Neural cell (in vitro differentiated cells): ENCODE data around the gene DCUN1D2.

Experiments
- EP300 ChIP-seq: fragments of 450-650 bp; conservative IDR thresholded peaks from 2 replicates; pipeline ENCODE4 v1.6.1; 2014; ENCODE audit warnings: antibody characterized with exemption, mild to moderate bottlenecking, moderate library complexity; ENCODE audit not compliant: poor library complexity, severe bottlenecking
- POLR2AphosphoS5 ChIP-seq: IDR thresholded peaks from 2 replicates; pipeline ENCODE4 v1.6.1; 2012
- TAF1 ChIP-seq: IDR thresholded peaks from 2 replicates; pipeline ENCODE4 v1.6.1; 2012; ENCODE audit warnings: low read depth
- TF ChIP-seq, protein P1 (sequence below): fragments of 450-650 bp; IDR thresholded peaks from 2 replicates; pipeline ENCODE4 v1.5.1; 2014; ENCODE audit warnings: antibody characterized with exemption, mild to moderate bottlenecking, moderate library complexity; ENCODE audit not compliant: poor library complexity, severe bottlenecking

DNA sequence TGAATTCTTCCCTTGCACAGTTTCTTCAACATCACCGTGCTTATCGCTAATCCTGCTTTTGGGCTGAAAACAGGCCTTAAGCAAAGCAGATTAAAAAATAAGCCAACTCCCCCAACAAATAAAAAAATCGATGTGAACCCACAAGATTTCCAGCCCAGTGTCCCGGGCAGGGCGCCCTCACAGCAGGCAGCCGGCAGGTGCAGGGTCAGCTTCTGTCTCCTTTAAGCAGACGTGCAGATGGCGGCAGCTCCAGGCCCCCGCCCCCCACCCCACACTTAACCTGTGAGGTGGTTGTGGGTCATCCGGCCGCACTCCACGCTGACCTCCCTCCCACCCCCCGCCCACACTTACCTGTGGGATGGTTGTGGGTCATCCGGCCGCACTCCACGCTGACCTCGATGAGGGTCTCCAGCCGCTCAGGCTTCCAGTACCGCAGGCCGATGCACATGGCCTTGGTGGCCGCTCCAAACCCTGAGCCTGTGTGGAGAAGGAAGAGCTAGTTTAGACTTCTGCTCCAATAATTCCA is 57.1 kb downstream of the DCUN1D2 start:
- TF ChIP-seq, protein P1, sequence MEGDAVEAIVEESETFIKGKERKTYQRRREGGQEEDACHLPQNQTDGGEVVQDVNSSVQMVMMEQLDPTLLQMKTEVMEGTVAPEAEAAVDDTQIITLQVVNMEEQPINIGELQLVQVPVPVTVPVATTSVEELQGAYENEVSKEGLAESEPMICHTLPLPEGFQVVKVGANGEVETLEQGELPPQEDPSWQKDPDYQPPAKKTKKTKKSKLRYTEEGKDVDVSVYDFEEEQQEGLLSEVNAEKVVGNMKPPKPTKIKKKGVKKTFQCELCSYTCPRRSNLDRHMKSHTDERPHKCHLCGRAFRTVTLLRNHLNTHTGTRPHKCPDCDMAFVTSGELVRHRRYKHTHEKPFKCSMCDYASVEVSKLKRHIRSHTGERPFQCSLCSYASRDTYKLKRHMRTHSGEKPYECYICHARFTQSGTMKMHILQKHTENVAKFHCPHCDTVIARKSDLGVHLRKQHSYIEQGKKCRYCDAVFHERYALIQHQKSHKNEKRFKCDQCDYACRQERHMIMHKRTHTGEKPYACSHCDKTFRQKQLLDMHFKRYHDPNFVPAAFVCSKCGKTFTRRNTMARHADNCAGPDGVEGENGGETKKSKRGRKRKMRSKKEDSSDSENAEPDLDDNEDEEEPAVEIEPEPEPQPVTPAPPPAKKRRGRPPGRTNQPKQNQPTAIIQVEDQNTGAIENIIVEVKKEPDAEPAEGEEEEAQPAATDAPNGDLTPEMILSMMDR = no peak
- TF ChIP-seq POLR2AphosphoS5 = no peak
- TF ChIP-seq EP300 = no peak
- TF ChIP-seq TAF1 = no peak
